CD4-positive, alpha-beta T cell treated with Interleukin-15 for 4 hours (primary cell): ENCODE data around the gene UNC119.
"Not testable (repeated sequence)": the region's sequence is repeated elsewhere in the genome, so short reads cannot be mapped to it uniquely, and the experiment has no call there.

Experiments
- DNase-seq: peaks from one replicate; pipeline ENCODE4 v3.0.0-alpha.2; 2020; ENCODE audit warnings: low spot score

UNC119 gene

DNA sequence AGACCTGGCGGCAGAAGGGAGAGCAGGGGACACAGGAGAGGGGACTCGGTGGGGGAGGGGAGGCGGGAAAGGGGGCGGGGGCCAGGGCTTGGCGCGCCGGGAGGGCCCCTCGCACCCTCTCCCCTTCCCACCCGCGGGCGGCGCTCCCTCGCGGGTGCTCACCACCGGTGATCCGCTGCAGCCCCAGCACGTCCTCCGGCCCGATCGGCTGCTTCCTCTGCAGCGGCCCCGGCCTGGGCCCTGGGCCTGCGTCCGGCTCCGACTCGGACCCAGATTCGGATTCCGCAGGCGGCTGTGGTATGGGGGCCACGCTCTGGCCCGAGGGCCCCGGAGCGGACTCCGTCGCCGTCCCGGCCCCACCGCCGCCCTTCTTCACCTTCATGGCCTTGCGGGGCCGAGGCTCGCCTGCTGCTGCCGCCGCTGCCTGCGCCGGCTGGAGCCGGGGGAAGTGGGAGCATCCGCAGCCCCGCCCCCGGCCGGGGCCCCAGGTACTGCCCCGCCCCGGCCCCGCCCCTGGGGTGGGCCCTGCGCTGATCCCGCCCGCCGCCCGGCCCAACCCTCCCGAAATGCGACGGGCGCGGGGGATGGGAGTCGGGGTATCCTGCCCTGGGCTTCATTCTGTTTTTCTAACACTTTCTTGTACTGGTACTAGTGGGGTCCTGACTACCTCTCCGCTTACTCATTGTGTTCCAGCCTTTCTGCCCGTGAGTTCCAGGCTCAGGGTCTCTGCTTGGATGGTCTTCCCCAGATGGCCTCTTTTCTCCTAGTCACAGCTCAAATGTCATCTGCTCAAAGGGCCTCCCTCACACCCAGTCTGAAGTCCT is at the start of gene UNC119:
TSS of gene UNC119 (minus strand) at position 449 of the 824 bp plus-strand sequence. CDS start at position 382, 67 bp downstream.
- DNase-seq: peak; percentile 69

DNA sequence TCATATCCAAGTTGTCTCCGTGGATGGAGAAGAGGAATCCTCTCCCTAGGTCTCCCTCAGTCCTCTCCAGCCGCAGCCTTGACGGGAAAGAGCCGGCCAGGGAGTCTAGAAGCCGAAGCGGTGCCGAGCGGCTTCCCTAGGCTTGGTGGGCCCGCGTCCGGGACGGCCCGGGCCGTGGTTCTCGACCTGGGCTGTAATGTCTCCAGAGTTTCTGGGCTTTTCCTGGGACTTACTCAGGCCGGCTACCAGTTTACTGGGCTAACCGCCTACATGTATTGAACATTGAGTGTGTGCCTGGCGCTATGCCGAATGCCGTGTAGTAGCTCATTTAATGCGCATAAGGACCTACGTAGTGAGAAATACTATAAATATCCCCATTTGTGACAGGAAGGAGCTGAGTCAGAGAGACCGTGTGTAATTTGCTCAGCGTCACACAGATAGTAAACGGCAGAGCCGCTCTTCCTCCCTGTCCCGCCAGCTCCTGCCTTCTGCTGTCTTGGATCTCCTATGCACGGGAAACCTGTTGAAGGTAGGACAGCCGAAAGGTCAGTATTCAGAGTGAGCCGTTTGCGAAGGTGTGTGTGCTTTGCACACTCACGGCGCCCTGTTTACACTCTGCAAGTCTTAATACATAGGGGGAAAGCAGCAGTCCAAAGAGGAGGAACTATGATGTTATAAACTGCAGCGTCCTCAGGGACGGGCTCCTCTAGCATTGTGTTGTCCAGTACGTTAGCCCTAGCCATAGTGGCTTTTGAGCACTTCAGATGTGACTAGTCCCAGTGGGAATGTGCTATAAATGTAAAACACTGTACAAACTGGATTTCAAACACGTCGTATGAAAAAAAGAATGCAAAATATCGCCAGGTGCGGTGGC is 47.1 kb upstream of the UNC119 start:
- DNase-seq: peak; percentile 68

DNA sequence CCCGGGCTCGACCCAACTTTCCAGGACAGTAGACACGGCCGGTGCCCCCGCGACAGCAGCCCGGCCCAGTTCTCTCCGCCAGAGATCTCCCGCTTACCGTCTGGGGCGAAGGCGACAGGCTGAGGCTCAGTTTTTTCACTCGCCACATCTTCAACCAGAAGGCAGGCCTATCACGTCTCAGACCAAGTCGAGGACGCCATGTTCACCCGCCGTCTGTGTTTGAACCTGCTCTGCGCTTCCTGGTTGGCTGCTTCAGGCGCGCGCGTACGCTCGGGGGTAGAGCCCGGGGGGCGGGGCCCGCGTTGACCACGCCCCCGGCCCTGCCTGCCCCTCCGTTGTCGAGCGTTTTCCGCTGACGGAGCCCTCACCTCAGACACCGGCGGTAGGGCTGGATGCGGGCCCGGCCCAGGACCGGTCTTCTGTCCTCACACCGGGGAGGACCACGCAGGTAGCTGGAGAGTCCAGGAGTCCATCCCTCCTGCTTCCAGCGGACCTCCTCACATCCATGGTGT is 46.4 kb upstream of the UNC119 start, which contains the start of gene SPAG5:
TSS of gene SPAG5 (minus strand) at position 227 of the 512 bp plus-strand sequence. CDS start at position 148, 79 bp downstream.
- DNase-seq: peak; percentile 94

DNA sequence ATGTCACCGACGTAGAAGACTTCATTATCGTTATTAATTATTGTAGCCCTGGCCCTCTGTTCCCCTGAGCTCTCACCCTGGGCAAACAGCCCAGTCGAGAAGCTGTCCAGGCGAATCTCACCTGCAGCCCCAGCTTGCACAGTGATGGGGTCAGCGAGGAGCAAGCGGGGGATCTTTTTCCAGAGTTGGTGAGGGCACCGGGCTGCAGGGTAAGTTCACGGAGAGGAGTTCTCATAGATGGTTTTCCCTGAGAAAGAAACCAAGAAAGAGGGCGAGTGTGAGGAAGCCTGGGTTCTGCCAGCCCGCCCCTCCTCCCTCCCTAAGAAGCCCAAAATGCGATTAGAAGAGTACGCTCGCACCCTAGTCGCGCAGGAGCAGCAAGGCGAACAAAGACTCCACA is 46.0 kb upstream of the UNC119 start:
- DNase-seq: no peak

DNA sequence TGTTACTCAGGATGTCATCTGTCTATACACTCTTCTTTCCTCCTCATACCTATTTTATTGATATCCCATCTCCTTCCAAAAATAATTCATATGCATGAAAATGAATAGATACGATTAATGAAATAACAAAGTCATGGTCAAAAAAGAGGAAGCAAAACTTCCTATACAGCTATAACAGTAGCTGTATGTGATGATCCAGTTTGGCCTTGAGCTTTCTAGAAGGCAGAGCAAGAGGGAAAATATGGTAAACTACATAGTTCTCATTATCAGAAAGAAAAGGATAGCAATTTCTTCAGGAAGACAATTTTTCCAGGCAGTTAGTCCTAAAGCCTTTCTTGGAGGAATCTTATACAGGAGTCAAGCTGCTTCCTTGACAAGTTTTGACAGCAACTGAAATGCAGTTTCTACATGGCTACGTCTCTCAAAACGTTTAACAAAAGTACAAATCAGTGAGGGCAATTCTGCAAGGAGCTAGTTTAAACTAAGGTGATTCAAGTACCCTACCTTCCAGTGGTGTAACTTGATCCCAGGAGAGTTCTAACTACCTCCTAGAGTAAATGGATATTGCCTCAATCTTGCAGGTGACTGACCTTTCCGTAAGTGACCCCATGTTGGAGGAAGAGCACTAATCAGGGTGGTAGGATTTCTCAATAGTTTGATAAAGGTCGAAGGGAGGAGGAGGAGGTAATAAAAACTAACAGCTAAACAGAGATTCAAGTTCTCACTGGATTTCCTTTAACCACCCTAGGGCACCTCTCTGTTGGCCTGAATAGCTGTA is 45.4 kb upstream of the UNC119 start:
- DNase-seq: no peak

DNA sequence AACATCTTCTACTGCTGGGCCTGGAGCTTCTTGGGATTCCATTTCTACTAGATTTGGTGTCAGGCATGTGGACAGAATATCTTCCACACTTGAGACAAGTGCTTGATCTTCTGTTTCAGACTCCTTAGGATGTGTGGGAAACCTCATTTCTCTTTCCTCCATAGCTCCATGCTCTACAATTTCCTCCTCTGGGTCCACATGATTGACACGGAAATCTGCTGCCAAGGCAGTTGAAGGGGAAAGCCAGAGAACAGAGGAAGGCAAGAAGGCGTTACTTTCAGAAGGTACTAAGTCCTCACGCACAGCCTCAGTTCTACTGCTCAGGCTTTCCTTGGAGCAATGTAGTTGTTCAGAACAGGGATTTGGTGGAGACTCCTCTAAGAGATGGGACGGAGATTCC is 39.8 kb upstream of the UNC119 start:
- DNase-seq: no peak

DNA sequence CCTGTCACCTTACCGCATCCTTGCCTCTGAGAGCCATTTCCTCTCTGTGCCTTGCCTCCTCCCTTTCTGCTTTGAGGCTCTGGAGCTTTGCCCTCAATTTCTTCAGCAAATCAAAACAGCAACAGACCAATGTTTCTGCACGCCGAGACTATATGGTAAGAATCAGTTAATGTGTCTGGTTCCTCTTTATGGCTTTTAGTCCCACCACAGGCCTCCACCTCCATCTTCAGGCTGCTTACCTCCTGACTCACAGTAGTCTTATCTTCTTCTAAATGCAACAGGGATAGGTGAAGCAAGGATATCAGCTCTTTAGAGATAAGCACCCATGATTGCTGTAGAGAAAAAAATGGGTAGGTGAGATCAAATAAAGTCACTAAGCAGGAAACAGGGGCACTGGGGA is 33.4 kb upstream of the UNC119 start:
- DNase-seq: no peak

DNA sequence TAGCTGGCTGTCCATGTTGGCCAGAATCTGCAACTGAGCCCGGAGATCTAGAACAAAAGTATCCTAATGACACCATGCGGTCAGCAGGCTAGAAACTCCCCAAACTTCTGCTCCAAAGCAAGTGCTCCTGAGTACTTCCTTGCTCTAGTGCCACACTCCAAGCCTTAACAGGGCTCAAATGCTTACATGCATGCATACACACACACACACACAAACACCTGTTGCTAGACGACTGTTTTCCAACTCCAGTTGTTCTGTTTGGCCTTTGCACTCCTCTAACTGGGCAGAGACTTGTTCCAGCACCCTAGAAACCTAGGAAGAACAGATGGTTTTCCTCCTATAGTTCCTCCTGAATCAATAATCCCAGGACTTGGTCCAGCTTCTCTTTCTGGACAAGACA is 32.0 kb upstream of the UNC119 start:
- no peak for DNase-seq

DNA sequence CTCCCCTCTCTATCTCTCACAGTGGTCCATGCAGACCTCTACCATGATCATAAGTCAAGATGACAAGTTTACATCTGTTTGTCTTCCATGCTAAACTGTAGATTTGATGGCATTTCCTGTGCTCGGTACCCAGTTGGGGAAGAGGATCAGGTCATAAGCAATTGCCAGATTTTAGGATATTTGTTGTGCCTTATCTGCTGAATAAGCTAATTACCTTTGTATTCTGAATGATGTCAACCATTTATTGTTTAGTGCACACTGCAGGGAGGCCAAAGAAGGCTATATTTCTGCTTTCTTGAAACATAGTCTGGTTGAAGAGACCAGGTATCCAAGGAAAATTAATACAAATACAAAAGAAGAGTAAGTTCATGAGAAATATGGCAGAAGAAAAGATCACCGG is 30.1 kb upstream of the UNC119 start:
- no peak for DNase-seq

DNA sequence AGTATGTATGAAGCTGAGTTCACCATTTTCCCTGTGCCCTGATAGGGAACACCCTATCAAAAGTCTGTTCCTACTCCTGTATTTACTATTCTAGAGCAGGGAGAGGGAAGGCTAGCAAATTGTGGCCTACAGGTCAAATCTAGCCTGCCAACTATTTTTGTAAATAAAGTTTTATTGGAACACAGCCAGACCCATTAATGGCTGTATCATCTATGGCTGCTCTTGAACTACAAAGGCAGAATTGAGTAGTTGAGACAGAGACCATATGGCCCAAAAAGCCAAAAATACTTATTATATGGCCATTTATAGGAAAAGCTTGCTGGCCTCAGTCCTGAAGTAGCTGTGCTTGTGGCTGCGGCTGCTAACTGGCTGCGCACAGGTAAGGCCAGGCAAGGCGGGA is 28.5 kb upstream of the UNC119 start:
- no peak for DNase-seq

DNA sequence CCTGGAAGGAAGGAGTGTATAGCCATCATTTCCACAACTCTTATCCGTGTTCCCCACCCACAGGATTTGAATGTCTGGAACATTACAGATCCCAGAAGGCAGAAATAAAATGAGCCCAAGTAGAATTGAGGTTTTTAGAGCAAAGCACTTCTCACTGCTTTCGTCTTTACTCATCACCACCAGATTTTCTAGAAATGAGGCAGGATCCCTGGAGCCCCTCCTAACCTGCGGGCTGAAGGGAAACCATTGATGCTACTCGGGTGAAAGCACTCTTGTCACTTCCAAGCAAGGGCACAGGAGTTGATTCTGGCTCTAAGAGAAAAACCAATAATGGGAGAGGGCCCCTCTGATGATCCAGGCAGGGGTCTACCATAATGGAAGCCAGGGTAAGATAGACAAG is 27.1 kb upstream of the UNC119 start:
- no peak for DNase-seq

DNA sequence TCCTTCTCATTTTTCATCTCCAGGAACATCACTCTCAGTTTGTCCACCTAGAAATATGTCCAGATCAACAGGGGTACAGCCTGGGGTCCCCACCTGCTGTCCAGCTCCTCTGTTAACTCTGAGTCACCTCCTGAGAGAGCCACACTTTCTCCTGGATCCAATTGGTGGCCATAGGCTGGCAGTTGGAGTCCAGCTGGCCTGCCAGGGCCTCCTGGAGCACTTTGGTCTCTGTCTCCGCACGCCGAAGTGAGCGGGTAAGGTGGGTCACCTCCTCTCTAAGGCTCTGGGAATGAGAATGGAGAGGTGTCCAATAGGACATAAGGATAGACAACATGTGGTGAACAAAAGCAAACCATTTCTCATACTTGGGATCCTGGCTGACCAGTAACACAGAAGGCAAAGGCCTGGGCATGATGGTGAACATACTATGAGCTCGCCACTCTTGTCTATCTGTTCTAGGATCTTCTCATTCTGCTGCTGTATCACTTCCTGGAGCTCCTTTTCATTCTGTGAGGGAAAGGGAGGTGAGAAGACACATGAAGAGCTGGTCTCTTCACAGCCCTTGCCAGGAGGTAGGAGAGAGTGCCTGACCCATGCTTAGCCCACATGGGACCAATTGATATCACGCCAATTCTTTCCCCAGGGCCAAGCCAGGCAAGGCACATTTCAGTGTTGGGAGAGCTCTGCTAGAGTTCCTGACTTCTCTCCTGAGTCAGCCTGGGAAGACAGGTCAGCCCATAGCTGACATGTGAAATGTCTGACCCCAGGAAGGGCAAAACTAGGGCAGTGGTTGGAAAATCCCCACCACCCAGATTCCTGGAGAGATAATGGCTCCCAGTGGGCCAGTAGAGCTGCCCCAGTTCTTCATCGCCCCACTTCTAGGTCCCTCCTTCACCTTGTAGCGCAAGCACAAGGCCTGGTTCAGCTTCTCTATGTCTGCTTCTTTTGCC is 26.1 kb upstream of the UNC119 start:
- DNase-seq: no peak

DNA sequence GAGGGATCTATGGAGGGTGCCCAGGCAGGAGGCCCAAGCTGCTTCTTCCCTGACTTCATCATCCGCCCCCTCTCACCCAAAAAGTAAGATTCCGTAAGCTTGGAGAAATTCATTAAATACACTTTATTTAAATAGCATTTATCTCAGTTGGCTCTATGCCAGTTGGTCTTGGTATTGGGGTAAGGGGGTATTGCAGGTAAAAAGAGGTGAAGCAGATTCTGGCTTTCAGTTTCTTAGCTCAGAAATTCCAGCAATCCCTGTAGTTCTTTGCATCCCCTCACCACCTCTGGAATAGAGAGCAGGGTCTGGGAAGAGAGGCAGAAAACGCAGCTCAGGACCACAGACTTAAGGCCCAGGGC is 25.0 kb upstream of the UNC119 start:
- no peak for DNase-seq

DNA sequence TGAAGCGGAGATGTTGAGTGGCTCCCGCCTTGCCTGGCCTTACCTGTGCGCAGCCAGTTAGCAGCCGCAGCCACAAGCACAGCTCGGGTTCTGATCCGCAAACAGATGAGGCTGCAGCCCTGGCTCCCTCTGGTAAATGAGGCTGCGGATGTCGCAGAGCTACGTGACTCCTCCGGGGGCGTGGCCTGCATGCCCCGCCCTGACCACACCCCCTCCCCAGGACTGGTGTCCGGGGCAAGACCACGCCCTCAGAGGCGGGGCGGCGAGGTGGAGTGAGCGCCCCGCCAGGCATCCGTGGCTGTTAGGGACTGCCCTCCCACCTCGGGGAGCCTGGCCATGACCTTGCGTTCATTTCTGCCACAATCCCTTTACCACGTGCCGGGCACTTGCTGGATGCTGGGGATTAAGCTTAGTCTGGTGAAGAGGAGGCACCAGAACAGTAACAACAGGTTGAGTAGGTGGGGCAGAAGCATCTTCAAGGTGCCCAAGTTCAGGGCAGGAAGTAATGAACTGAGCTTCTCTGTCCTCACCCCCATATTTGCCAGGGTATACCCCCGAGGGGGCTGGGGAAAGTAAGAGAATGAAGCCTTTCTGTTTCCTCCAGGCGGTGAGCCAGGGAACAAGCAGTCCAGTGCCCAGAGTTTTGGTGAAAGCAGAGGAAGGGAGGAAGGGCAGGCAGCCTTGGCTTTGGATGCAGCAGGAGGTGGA is 24.5 kb upstream of the UNC119 start, which contains the start of gene ALDOC:
TSS of gene ALDOC (minus strand) at position 138 of the 708 bp plus-strand sequence. CDS start 1,363 bp downstream, outside the sequence.
- peak; percentile 98 for DNase-seq

DNA sequence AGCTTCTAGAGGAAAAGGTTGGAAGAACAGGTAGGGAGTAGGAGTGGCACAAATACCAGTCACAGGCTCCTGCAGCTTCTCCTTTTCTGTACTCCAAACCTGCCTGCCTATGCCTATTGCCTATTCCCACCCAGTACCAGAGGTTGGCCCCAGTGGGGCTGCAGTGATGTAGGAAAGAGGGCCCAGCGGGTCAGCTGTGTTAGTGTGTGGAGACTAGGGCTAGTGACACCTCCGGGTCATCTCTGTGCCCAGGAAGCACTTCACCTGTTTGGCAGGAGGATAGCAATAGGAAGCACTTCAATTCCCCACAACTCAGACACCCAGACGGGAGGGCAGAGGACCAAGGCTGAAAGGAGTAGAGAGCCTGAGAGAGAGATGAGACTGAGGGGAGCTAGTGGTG is 23.6 kb upstream of the UNC119 start:
- not testable (repeated sequence) for DNase-seq

DNA sequence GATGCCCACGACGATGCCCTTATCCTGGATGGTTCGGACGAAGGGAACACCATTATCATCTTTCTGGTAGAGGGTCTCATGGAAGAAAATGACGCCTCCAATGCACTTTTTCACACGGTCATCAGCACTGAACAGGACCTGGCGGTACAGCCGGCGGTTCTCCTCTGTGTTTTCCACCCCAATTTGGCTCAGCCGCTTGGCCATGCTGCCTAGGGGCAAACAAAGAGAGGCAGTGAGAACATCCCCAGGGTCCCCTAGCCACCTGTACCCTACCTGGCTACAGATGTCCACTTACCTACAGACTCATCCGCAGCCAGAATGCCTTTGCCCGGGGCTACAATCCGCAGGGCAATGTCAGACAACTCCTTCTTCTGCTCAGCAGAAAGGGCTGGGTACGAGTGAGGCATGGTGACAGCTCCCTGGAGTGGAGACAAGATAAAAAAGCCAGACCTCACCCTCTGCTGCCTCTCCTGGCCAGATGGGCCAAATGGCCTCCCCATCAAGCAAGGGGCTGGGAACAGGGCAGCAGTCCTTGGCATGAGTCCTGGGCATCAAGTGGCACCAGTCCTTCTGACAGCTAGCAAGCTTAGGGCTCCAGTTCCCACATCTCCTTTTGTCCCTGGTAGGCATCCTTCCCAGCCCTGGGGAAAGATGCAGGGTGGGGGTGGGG is 22.8 kb upstream of the UNC119 start:
- DNase-seq: no peak

DNA sequence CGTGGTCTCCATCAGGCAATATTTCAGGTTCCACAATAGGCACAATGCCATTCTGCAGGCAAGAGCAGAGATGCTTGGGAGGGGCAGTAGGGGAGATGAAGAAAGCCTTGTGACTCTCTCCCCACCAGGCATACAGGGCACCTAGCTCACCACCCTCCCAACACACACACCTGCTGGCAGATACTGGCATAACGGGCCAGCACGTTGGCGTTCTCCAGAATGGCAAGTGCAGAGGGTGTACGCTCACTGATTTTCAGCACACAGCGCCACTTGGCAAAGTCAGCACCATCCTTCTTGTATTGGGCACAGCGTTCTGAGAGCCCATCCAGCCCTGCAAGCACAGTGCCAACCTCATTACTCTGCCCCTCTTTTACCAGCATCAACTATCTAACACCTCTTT is 22.1 kb upstream of the UNC119 start:
- no peak for DNase-seq

DNA sequence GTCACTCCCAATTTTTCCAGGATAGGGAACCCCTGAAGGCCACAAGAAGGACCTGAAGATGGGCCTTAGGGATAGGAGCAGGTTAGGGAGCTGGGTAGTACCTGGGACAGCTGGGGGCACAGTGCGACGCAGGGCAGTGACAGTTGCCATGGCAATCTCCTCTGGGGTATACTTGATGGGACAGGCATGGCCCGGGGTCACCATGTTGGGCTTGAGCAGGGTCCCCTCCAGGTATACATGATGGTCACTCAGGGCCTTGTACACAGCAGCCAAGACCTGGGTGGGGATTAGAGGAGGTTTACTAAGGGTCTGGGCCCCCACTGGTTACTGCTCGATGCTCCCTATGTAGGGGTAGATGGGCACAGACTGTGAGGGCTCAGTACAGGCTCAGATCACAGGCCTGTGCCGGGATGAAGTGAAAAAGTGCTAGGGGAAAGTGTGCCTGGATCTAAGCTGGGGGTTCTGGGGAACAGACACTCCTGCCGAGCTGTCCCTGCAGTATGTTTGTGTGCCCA is 21.6 kb upstream of the UNC119 start:
- no peak for DNase-seq

DNA sequence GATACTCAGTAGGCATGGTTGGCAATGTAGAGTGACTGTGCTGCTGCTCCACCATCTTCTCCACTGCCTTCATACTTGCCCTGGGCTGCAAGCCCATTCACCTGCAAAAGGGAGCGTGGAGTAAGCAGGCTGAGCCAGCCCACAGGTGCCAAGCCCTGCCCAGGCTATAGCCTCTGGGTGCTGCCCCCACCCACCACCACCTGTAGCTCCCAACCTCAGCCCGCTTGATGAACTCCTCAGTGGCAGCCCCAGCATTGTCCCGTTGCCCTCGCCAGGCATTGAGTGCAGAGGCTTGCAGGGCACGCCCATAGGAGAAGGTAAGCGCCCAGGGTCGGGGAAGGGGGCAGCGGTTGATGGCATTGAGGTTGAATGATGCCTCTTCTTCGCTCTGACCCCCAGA is 21.1 kb upstream of the UNC119 start:
- DNase-seq: no peak
